HG02798 (cell line): ENCODE data around the gene TRABD2A.
"Not testable (repeated sequence)": the region's sequence is repeated elsewhere in the genome, so short reads cannot be mapped to it uniquely, and the experiment has no call there.

Experiments used
- ATAC-seq: cut with Tn5 transposase; IDR thresholded peaks from one replicate; pipeline ENCODE4 v1.9.1; 2021; ENCODE audit warnings: mild to moderate bottlenecking; ENCODE audit not compliant: unreplicated experiment, poor library complexity

TRABD2A gene

GRCh38 chr2:84882414-84882738 is 1.5 kb upstream of the TRABD2A start:
- ATAC-seq = no peak

GRCh38 chr2:84881581-84882413 is 913 bp upstream of the TRABD2A start:
- ATAC-seq = peak; percentile 68

- no peak for ATAC-seq
These were observed 564 bp downstream of the TRABD2A start for GRCh38 chr2:84880395-84880644.

- peak; percentile 63 for ATAC-seq
These were observed 1.1 kb downstream of the TRABD2A start for GRCh38 chr2:84879584-84880394.

GRCh38 chr2:84878896-84879583 is 1.8 kb downstream of the TRABD2A start:
- ATAC-seq = no peak

GRCh38 chr2:84878459-84878858 is 2.4 kb downstream of the TRABD2A start:
- ATAC-seq = no peak

- no peak for ATAC-seq
These were observed 4.5 kb downstream of the TRABD2A start for GRCh38 chr2:84876369-84876768.

- ATAC-seq = not testable (repeated sequence)
These were observed 5.3 kb downstream of the TRABD2A start for GRCh38 chr2:84875619-84876018.

- no peak for ATAC-seq
These were observed 5.7 kb downstream of the TRABD2A start for GRCh38 chr2:84875213-84875560.

GRCh38 chr2:84874381-84875212 is 6.3 kb downstream of the TRABD2A start:
- ATAC-seq = no peak

- ATAC-seq = no peak
These were observed 7.5 kb downstream of the TRABD2A start for GRCh38 chr2:84873350-84873749.

GRCh38 chr2:84872691-84873090 is 8.2 kb downstream of the TRABD2A start:
- ATAC-seq = not testable (repeated sequence)

- peak; percentile 62 for ATAC-seq
These were observed 10.6 kb downstream of the TRABD2A start for GRCh38 chr2:84870306-84870705.

- not testable (repeated sequence) for ATAC-seq
These were observed 12.6 kb downstream of the TRABD2A start for GRCh38 chr2:84868327-84868726.

- no peak for ATAC-seq
These were observed 14.8 kb downstream of the TRABD2A start for GRCh38 chr2:84866122-84866521.

- peak; percentile 64 for ATAC-seq
These were observed 15.6 kb downstream of the TRABD2A start for GRCh38 chr2:84865181-84865783.

GRCh38 chr2:84862006-84862405 is 18.9 kb downstream of the TRABD2A start:
- no peak for ATAC-seq

GRCh38 chr2:84861539-84861938 is 19.3 kb downstream of the TRABD2A start:
- ATAC-seq = no peak

- no peak for ATAC-seq
These were observed 21.9 kb downstream of the TRABD2A start for GRCh38 chr2:84858937-84859336.

GRCh38 chr2:84858123-84858522 is 22.8 kb downstream of the TRABD2A start:
- no peak for ATAC-seq
